Prostate gland (tissue), 2 donors: ENCODE measurements around the gene SIGLEC8. TPM values are rescaled to one million over a fixed set of nuclear protein-coding genes. Genes with fewer than 3 reads are reported as not detected.

Source experiments
- DNase-seq: peaks from one replicate; pipeline ENCODE4 v3.0.0-alpha.2; 2019; ENCODE audit warnings: low spot score
- H3K27ac ChIP-seq, 2 donors: fragments of 200-600 bp; sonication (generic); 2 replicates each; pipeline ENCODE4 v1.5.1; 2017 to 2019
- H3K27me3 ChIP-seq: fragments of 200-600 bp; sonication (generic); replicated peaks from 2 replicates; pipeline ENCODE4 v1.5.1; 2019; ENCODE audit not compliant: insufficient read depth
- H3K36me3 ChIP-seq, 2 donors: fragments of 200-600 bp; sonication (generic); 1 replicate in 1 of 2; 2 replicates in 1 of 2; pipeline versions ENCODE4 v1.5.1 to v1.8.1; 2017 to 2019
- H3K4me1 ChIP-seq: fragments of 200-600 bp; sonication (generic); replicated peaks from 2 replicates; pipeline ENCODE4 v1.5.1; 2019
- H3K4me3 ChIP-seq, 2 donors: fragments of 200-600 bp; sonication (generic); 2 replicates each; pipeline ENCODE4 v1.5.1; 2017 to 2019
- H3K9me3 ChIP-seq: fragments of 200-600 bp; sonication (generic); 2 replicates; pipeline ENCODE4 v1.5.1; 2017
- CTCF ChIP-seq, 4 experiments: fragments of 200-600 bp in 2 of 4; fragments of 450-650 bp in 2 of 4; sonication (generic) in 2 of 4; IDR thresholded peaks; 1 replicate in 3 of 4; 2 replicates in 1 of 4; pipeline ENCODE4 v1.5.1; 2016 to 2019; ENCODE audit warnings: antibody characterized with exemption in 4 of 4, mild to moderate bottlenecking in 2 of 4, moderate library complexity in 2 of 4
- POLR2A ChIP-seq: fragments of 450-650 bp; IDR thresholded peaks from one replicate; pipeline ENCODE4 v1.6.1; 2016; ENCODE audit warnings: antibody characterized with exemption, mild to moderate bottlenecking
- POLR2AphosphoS5 ChIP-seq: sonication (generic); formaldehyde crosslinking; IDR thresholded peaks from one replicate; pipeline ENCODE4 v1.6.1; 2017; ENCODE audit warnings: antibody characterized with exemption
- WGBS: methylation state at CpG from one replicate; pipeline ENCODE4 v1.1.5; 2018; 5-methylcytosine and 5-hydroxymethylcytosine counted together
- intact Hi-C: fragments of 100-400 bp; cut with DNase I; formaldehyde crosslinking; loops from one replicate; pipeline ENCODE4 v1.14.2; 2022
- small RNA-seq, 2 donors: library from RNA; depleted of rRNA; stranded (forward); fragments of <200 nt; gene quantifications; one replicate each; pipeline ENCODE3, GENCODE V24; 2016
- total RNA-seq, 2 donors: library from RNA; depleted of rRNA; stranded (reverse); fragments of >200 nt; gene quantifications; one replicate each; pipeline ENCODE4 v1.1.0, GENCODE V29; 2016

Gene SIGLEC8
- total RNA-seq, 2 donors from 2014 or later, result 1.0 to 3.0 TPM

GRCh38 chr19:51402117-51402516, 56.1 kb downstream of the SIGLEC8 start:
- TF ChIP-seq POLR2A (no peak), POLR2AphosphoS5 (no peak), CTCF (IDR thresholded peaks at IDR 0.05) (no peak)
- WGBS, result 96% methylated on average over 9 of the region's 9 CpGs
- intact Hi-C loops, result no loop called here
- Histone ChIP-seq H3K36me3 (no peaks in the 10 kb centered on the region), H3K9me3 (no peaks in the 10 kb centered on the region), H3K27ac (no peak overlapping the region), H3K4me3 (no peak overlapping the region), H3K27me3 (no peaks in the 10 kb centered on the region), H3K4me1 (no peaks in the 10 kb centered on the region)
- no peak for DNase-seq

Small RNAs within 50 kb of the gene (small RNA-seq; reads per million reads assigned to genes)
- gene AC020914.3 (0 reads per million in 2 donors), gene AC020914.5 (0 reads per million in 2 donors)

Other genes starting within 250 kb of the SIGLEC8 start
- 1 to 10 TPM; 1.9 to 2.5 TPM for gene CD33, start 233.4 kb downstream of the SIGLEC8 start, total RNA-seq
- gene SIGLECL1, start 207.4 kb downstream of the SIGLEC8 start, total RNA-seq, result 1 to 10 TPM in 1 of 2 donors, not detected in 1; 1.6 TPM
- 10 to 100 TPM in 1 of 2 donors, not detected in 1; 12.6 TPM for gene IGLON5, start 146.8 kb downstream of the SIGLEC8 start, total RNA-seq
- gene VSIG10L, start 116.3 kb downstream of the SIGLEC8 start, total RNA-seq, result 1 to 10 TPM; 2.3 to 9.9 TPM
- 100 to 1,000 TPM in 1 of 2 donors, 10 to 100 TPM in 1; 82.8 to 118 TPM for gene ETFB, start 92.1 kb downstream of the SIGLEC8 start, total RNA-seq
- gene CLDND2, start 89.5 kb downstream of the SIGLEC8 start, total RNA-seq, result 1 to 10 TPM in 1 of 2 donors, not detected in 1; 4.2 TPM
- gene NKG7, start 85.8 kb downstream of the SIGLEC8 start, total RNA-seq, result 1 to 10 TPM in 1 of 2 donors, not detected in 1; 1.8 TPM
- not detected for gene LIM2, start 70.5 kb downstream of the SIGLEC8 start, total RNA-seq
- gene C19orf84, start 67.9 kb downstream of the SIGLEC8 start, total RNA-seq, result 10 to 100 TPM in 1 of 2 donors, not detected in 1; 16.0 TPM
- 1 to 10 TPM; 7.1 to 7.5 TPM for gene SIGLEC10, start 40.8 kb downstream of the SIGLEC8 start, total RNA-seq
- gene CEACAM18, start 20.1 kb upstream of the SIGLEC8 start, total RNA-seq, result not detected
- under 1 TPM in 1 of 2 donors, not detected in 1; 0.91 TPM for gene SIGLEC12, start 43.3 kb upstream of the SIGLEC8 start, total RNA-seq
- gene SIGLEC6, start 73.2 kb upstream of the SIGLEC8 start, total RNA-seq, result under 1 TPM in 1 of 2 donors, not detected in 1; 0.68 TPM
- 1 to 10 TPM; 4.3 to 9.0 TPM for gene ZNF175, start 112.8 kb upstream of the SIGLEC8 start, total RNA-seq
- not detected for gene SIGLEC5, start 171.9 kb upstream of the SIGLEC8 start, total RNA-seq
- gene SIGLEC14, start 188.4 kb upstream of the SIGLEC8 start, total RNA-seq, result 1 to 10 TPM; 1.8 to 8.0 TPM
- 10 to 100 TPM; 24.6 to 47.7 TPM for gene SPACA6, start 234.9 kb upstream of the SIGLEC8 start, total RNA-seq